Posterior cingulate gyrus (tissue), 11 donors: ENCODE results near the gene ING1.

Experiments
- DNase-seq, 10 donors: peaks; one replicate each; pipeline versions ENCODE4 v3.0.0 to v3.0.0-alpha.2; 2020 to 2021; ENCODE audit warnings: mixed read lengths in 3 of 10
- intact Hi-C: fragments of 100-400 bp; cut with DNase I; formaldehyde crosslinking; loops from one replicate; pipeline ENCODE4 v1.15.1; 2023

ING1 gene

GRCh38 chr13:110766671-110767430 lies 53.4 kb downstream of the ING1 start:
- DNase-seq: no peak
- intact Hi-C loops: no loop called here

GRCh38 chr13:110767476-110767875 lies 54.0 kb downstream of the ING1 start:
- intact Hi-C loops: no loop called here
- DNase-seq: no peak

- no peak for DNase-seq
- intact Hi-C loops: no loop called here
These were observed 55.6 kb downstream of the ING1 start for GRCh38 chr13:110769097-110769496.

GRCh38 chr13:110770678-110771077 lies 57.2 kb downstream of the ING1 start:
- intact Hi-C loops: no loop called here
- DNase-seq: no peak

- no peak for DNase-seq
- intact Hi-C loops: no loop called here
These were observed 57.7 kb downstream of the ING1 start for GRCh38 chr13:110771194-110771593.

GRCh38 chr13:110772091-110772984 lies 58.8 kb downstream of the ING1 start:
- intact Hi-C loops: no loop called here
- DNase-seq: no peak
